ENCODE measurements around the gene ALKBH5.
"Not testable (repeated sequence)": the region's sequence is repeated elsewhere in the genome, so short reads cannot be mapped to it uniquely, and the experiment has no call there.

The ALKBH5 gene

DNA sequence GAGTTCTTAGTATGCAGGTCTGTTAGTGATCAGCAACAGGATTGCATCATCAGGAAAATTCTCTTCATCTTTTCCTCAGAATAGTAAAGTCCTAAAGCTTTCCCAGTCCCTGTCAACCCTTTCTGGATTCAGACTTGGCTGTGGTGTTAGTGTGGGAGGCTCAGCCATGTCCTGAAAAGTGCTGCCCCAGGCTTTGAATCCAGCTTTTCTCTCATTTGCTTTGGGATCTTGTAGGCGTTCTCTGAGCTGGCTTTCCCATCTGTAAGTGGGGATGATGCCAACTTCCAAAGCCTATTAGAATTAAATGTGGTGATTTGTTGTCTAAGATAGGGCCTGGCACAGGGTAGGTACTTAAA lies 3.0 kb downstream of the ALKBH5 start:
- no peak for DNase-seq

DNA sequence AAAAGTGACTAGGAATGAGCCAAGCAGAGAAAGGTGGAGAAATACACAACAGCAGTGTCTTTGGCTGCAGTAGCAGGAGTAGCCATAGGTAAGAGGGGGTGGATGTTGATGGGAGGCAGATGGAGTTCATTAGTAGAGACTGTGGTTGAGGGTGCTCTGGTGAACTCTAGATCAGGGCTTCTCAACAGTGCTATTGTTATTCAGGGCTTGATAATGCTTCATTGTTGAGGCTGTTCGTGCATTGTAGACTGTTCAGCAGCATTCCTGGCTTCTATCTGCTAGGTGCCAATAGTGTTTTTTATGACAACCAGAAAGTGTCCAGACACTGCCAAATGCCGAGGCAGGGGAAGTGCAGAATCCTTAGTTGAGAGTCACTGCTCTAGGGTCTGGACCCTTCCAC lies 3.6 kb downstream of the ALKBH5 start:
- no peak for DNase-seq

DNA sequence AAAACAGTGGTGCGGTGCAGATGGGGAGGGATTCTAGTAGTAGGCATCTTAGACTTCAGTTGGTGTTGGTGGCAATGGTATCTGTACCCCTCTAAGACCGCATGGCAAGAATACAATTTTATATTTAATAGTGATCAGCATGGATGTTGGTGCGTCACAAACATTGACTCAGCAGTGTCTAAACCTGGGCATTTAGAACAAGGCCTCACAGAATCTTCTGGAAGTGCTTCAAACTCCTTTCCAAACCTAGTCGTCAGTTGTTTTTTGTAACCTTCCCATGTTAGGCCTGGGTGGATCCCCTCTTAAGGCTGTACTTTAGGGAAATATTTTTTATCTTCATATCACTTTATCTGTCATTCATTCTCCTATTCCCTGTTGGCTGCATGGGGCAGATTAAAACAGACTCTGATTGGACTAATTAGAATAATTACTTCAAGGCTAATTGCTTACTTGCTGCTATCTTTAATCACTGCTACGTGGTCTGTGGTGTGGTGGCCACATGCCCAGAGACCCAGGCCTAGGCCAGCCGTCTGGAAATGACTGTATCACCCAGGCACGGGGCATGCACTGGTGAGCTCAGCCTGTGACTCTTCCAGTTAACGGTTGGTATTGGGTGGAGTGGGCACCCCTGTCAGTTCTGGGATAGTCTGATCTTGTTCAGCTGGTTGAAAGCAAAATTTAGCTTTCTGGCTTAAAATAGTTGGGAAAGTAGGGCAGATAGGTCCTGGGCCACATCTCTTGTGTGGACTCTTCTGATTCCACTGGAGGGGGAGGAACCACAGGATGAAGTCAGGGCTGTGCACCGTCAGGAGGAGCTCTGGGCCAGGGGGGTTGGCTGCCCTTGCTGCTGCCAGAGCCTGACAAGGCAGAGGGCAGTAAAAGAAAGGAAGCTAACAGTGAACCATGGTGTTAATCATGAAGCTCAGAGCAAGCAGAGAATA lies 4.5 kb downstream of the ALKBH5 start:
- no peak for DNase-seq

DNA sequence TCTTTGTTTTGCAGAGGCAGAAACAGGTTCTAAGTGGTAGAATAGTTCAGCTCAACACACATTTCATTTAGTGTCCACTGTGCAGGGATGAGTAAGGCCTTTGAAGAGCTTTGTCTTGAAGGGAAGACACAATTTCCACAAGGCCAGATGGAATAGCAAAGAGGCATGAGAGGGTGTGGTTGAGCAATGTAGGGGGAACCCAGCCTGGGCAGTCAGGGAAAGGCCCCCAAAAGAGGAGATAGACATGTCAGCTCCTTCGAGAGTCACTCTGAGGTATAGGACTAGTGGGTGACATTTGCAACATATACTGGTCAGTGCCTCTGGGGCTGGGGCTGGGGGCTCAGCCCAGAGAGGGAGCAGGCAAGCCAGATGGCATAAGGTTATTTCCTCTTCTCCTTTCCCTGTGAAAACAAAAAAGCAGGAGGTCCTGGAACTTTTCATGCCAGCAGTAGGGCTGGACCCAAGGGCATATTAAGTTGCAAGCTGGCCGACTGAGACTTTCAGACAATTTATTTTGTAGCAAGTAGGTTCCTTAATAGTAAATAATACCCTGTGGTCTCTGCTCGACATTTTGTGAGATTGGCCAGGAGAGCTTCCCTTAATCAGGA lies 7.1 kb downstream of the ALKBH5 start:
- DNase-seq: no peak

DNA sequence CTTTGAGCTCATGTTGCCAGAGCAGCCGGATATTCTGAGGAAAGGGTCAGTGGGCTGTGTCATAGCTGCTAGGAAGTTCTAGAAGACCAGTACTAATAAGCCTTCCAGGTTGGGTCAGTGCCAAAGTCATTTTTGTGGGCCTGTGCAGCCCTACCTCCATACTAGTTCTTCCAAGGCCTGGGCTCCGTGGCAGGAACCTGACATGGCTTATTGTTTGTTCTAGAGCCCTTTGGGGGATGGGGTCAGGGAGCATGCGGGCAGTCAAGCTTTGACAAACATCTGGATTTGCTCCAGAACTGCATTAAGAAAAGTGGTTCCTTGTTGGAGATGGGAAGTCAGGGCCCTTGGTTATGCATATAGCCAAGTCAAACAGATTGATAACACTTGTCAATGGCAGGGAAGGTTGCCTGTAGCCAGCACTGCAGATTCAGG lies 7.6 kb downstream of the ALKBH5 start:
- DNase-seq: no peak

DNA sequence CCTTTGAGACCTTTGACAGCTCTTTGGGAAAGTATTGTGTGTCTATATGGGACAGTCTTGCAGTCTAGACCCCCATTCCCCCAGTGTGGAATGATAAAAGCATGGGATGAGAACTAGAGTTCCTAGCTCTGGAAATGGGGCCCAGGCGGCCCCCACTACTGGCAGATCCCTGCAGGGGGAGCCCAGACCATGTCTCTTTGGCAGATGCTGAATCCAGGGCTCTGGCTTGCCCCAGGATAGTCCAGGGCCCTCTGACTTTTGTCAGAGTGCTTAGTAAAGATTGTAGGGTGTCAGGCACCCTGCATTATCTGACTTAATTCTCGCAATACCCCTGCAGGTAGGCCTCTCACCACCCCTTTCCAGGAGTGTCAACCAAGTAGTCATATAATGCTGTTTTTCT lies 8.3 kb downstream of the ALKBH5 start:
- peak; percentile 48 for DNase-seq

DNA sequence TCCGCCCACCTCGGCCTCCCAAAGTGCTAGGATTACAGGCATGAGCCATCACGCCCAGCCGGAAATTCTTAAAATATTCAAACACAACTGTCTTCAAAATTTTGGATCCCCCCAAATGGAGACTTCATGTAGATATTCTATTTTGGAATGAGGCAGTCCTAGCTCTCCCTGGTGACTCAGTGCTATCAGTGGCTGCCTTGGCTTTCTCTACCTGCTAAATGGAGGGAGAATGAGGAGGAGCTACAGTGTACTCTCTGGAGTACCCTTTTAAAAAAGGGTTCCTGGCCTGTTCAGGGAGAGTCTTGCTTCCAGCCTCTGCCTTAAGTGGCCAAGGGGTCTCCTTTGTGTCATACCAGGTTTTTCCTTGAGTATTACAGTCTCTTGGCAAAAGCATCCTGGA lies 10.8 kb downstream of the ALKBH5 start:
- DNase-seq: no peak

DNA sequence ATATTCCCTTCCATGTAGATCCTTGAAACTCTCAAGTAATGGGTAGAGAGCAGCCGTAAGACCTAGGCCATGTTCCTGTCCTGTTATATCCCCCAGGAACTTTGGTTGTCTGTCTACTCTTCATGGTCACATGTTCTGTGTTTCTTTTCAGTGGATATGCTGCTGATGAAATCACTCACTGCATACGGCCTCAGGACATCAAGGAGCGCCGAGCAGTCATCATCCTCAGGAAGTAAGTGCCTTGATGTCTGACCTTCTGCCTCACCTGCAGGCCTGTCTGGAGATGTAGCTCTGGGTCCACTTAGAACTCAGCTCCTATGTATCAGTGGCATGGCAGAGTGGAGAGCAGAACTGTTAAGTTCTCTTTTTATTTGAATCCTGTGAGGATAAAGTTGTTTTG lies 11.2 kb downstream of the ALKBH5 start:
- no peak for DNase-seq

DNA sequence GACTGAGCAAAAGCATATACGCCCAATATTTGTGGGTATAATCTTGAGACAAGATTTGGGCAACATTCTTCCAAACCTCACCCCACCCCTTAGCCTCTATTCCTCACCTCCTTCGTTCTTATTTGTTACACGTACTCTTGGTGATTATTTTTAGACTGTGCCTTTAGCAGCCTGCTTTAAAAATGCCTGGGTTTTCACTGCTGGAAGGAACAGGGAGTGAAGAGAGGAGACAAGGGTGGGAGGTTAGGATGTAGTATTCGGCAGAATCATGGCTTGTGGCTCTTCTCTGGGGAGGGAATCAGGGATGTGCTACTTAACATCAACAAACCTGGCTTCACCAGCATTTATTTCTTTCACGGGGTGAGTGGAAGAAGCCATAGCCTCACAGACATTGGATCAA lies 11.6 kb downstream of the ALKBH5 start:
- DNase-seq: no peak

DNA sequence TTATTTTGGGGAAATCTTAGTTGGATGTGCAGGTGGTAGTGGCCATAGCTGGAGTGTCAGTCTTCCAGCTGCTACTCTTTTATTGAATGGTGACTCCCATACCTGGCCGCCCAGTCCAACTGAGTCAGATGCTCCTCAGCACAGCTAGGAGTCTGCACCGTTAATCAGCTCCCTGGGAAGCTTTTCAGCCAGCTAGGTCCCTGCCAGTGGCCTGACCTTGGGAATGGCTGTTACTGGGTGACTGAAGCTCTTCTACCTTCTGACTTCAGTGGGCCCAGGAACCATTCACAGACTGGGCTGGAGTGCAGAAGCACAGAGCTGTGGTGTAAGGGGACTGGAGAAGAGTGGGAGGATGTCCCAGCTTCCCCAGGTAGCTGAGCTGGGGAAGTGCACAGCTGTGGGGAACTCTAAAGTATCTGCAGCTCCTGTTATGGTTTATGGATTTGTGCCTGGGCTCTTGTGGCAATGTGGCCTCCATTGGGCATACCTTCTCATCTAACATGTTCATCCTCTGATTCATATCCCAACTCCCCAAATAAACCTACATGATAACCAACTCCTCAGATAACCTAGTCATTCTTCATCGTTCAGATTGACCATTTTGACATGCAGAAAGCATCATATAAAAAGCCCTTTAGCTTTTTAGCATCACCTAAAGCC lies 14.0 kb downstream of the ALKBH5 start:
- no peak for DNase-seq

DNA sequence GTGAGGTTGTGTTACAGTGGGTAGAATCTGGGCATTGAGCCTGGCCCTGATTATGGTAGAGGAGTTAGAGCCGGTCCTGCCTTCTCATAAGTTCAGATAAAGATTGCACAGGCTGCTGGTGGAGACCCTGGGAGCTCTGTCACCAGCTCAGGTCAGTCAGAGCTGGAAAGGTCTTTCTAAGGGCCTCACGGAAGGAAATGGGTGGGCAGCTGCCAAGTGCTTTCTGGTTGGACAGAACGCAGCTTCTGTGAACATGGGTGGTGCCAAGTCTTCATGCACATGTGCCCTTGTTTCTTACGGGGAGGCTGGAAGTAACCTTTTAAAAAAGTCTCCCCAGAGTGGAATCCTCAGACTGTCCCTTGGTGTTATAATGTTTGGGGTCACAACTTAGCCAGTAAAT lies 14.9 kb downstream of the ALKBH5 start:
- DNase-seq: no peak

DNA sequence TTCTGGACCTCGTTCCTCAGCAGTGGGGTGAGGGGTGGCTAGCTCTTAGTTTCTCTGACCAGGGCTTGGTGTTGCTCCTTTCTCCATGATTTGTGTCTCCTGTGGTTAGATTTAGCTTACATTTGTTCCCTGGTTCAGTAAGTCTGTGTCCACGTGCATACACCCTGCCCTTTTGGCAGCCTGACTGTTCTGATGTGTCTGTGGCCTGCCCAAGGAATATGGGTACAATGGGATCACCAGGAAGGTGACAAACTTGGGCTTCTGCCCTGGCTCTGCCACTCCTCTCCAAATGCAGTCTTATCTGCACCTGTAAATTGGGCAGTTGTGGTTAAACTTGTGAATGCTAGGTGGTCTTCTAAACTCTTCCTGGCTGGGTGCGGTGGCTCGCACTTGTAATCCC lies 17.5 kb downstream of the ALKBH5 start:
- DNase-seq: no peak

DNA sequence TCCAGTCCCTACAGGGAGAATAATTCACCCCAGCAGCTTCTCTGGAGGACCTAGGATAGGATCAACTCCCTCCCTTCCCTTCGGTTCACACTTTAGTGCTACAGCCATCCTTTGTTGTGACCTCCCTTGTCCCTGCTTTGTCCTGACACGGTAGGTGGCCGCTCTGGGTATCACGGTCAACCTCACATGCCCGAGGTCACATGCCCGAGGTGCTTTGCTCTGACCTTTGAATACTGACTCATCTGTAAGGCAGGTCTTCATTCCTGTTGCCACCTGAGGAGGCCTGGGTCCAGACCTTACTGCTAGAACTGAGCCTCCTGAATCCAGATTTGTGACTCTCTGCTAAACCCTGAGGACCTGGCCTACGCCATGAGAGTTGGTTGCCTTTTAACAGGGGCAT lies 19.7 kb downstream of the ALKBH5 start:
- DNase-seq: no peak

DNA sequence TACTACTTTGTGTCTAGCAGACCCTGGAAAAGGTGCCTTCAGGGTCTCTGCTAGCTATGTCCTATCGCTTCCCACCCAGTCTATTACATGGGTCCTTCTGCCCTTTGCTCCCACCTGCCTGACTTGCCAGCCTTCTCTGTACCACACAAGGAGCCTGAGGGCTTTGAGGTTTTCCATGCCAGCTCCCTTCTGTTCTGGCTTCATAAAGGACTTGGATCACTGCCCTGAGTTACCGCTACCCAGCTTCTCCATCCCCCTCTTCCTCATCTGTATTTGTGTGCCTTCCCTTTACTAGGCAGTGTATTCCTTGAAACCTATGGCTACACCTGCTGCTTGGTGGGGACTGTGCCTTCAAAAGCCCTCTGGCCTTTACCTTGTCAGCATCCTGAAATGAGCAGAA lies 22.2 kb downstream of the ALKBH5 start:
- no peak for DNase-seq

DNA sequence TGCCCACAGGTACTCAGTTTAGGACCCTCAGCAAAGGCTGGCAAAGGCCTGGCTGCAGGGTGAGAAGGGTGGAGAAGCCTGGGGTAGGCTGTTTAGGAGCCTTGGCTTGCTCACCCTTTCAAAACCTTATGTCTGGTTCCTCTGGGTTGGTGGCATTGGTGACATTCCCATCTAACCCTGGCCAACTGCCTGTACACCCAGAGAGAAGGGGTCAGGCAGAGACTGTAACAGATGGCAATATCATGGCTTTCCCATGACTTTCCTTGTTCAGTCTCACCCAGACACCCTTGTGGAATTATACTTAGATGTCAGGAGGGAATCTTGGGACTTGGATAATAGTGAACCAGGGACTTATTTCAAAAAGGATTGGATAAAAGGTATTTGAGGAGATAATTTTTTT lies 23.3 kb downstream of the ALKBH5 start:
- DNase-seq: no peak

DNA sequence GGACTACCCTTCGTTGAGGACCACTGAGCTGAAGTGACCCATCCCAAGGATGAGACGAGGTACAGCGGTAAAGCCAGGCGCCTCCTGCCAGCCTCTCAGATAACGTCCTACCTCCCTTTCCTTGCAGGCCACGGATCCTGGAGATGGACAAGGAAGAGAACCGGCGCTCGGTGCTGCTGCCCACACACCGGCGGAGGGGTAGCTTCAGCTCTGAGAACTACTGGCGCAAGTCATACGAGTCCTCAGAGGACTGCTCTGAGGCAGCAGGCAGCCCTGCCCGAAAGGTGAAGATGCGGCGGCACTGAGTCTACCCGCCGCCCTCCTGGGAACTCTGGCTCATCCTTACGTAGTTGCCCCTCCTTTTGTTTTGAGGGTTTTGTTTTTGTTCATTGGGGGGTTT lies 24.5 kb downstream of the ALKBH5 start:
- no peak for DNase-seq

DNA sequence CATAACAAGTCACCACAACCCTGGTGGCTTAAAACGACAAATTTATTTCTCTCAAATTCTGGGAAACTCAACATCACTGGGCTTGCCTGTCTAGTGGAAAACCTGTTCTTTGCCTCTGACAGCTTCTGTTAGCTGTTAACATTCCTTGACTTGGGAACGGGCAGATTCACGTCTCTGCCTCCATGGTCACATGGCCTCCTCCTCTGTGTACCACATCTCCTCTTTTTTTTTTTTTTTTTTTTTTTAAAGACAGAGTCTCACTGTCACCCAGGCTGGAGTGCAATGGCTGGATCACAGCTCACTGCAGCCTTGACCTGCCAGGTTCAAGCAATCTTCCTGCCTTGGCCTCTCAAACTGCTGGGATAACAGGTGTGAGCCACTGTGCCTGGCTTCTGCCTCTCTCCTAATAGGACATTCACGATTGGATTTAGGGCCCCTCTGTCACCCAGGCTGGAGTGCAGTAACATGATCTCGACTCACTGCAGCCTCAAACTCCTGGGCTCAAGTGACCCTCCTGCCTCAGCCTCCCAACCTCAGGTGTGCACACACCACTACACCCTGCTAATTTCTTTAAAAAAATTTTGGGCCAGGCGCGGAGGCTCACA lies 30.1 kb downstream of the ALKBH5 start:
- no peak for DNase-seq

DNA sequence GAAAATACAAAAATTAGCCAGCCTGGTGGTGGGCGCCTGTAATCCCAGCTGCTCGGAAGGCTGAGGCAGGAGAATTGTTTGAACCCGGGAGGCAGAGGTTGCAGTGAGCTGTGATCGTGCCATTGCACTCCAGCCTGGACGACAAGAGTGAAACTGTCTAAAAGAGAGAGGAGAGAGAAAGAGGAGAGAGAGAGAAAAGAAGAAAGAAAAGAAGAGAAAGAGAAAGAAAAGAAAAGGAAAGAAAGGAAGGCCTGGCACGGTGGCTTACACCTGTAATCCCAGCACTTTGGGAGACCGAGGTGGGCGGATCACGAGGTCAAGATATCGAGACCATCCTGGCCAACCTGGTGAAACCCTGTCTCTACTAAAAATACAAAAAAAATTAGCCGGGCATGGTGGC lies 33.3 kb downstream of the ALKBH5 start:
- DNase-seq: not testable (repeated sequence)

DNA sequence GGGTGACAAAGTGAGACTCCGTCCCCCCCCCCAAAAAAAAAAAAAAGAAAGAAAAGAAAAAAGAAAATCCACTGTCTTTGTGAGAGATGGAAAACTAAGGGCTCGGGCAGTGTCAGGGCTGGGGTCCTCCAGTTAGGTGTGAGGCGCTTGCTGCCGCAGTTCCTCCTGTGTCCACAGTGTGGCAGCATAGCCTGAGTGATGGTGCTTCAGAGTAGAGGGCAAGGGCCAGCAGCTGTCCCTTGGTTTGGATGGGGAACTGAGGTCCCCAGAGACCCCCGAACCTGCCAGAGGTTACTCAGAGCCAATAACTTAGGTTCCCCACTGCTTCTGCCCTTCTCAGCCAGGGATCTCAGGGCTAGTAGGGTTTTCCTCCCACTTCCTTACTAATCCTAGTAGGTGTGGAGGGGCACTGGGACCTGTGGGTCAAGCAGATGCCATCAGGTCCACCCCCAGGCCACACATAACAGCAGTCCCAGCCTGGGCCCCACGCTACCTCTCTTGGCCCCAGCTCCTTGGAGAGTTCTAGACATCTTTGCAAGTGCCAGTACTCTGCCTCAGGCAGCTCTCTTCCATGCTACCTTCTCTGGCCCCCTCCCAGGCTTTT lies 33.9 kb downstream of the ALKBH5 start:
- DNase-seq: peak; percentile 84

DNA sequence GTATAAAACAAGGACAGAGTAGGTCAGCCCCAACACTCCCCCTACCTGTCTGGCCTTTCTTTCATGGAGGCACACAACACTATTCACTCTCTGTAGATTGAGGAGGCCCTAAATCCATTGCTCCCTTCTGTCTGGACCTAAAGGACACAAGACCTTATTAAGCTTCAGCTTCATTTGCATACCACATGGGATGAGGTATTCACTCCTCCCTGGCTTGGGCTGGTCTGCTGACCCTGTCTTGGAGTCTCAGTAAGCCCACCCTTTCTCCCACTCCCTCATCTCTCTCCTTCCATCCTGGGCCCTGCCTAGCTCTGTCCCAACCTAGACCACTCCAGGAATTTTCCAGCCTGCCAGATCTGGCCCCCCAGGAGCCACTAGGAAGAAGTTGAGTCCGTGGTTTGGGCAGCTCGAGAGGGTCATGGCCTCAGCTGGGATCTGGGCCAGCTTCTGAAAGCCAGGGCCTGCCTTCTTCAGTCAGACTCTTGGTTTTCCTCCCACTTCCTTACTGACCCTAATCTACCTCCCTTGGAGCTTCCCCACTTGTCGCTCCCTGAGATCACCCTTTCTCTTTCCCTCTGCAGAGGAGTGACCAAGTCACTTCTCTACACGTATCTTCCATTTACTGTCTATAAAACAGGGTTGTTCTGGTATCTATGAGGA lies 35.3 kb downstream of the ALKBH5 start:
- no peak for DNase-seq

DNA sequence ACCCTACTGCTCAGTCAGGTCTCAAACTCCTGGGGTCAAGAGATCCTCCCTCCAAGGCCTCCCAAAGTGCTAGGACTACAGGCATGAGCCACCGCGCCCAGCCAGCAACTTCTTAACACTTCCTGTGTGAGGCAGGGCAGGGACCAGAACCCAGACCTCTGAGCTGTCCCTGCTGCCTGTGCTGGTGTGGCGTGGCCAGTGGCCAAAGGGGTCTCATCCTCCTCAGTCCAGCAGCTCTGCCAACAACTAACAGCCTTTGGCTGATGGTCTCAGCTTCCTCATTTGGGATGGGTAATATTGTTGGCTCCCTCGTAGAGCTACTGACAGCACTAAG lies 40.4 kb downstream of the ALKBH5 start:
- DNase-seq: no peak

DNA sequence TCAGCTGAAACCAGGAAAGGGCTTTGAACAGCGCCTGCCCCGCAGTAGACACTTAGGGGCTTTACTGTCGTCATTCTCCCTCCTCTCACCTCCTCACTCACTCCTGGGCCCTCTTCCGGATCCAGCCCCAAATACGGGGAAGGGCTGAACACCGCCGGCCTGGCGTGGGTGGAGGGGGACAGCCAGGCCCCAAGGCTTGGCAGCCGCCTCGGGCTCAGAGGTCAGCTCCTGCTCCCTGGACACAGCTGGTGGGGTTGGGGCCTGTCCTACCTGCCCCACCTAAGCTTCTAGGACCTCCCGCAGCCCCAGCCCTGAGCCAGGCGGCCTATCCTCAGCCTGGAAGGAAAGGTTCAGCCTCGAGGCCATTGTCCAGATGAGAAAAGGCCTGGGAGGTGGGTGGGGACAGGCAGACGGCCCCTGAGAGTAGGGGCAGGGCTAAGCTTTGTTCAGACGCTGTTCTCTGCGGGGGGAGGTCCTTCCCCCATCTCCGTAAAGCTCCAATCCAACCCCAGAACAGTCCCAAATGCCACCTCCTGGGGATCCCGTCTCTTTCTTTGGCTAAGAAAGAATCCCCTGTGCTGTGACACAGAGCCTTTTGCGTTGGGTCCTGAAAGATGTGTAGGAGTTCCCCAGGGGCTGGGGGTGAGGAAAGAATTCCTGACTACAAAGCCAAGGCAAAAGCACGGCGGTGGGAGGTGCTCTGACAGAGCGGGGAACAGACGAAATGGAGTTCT lies 40.9 kb downstream of the ALKBH5 start:
- peak; percentile 8 for DNase-seq
